Panc1 (cell line): ENCODE measurements around the gene BSX. TPM values are rescaled to one million over a fixed set of nuclear protein-coding genes. Genes with fewer than 3 reads are reported as not detected.

Experiments used
- ATAC-seq: fragments of 200-7000 bp; cut with Tn5 transposase; 2 replicates; pipeline ENCODE4 v1.9.1; 2020; ENCODE audit warnings: mild to moderate bottlenecking, moderate library complexity
- Bru-seq: library from RNA; stranded (reverse); fragments of 400-500 nt; gene quantifications from one replicate; lab custom pipeline; 2021; lab: Mats Ljungman, UMichigan
- BruChase-seq, 2 experiments: library from RNA; stranded (reverse); fragments of 400-500 nt; gene quantifications; one replicate each; lab custom pipeline; 2021; lab: Mats Ljungman, UMichigan
- BruUV-seq: library from RNA; stranded (reverse); fragments of 400-500 nt; replicated peaks from 2 replicates; lab custom pipeline; 2021; lab: Mats Ljungman, UMichigan
- CTCF ChIA-PET: fragments of 300-600 bp; sonication (Branson Sonifier 250); formaldehyde crosslinking; loops from one replicate; lab custom pipeline; 2022; ENCODE audit warnings: antibody characterized with exemption; lab: Charles Lee
- POLR2A ChIA-PET: fragments of 300-600 bp; sonication (Branson Sonifier 250); formaldehyde crosslinking; loops from one replicate; lab custom pipeline; 2022; ENCODE audit warnings: antibody characterized with exemption; lab: Charles Lee
- DNase-seq: peaks from one replicate; pipeline ENCODE4 v3.0.0-alpha.2; 2010; ENCODE audit warnings: low read depth, low spot score
- H3K27ac ChIP-seq: 2 replicates; pipeline ENCODE4 v1.5.1; 2011; ENCODE audit warnings: mild to moderate bottlenecking, low read length, inconsistent platforms
- H3K27me3 ChIP-seq: fragments of 200-500 bp; sonication (Bioruptor generic); 2 replicates; pipeline ENCODE4 v1.6.0; 2014; ENCODE audit warnings: low read length, inconsistent platforms; ENCODE audit not compliant: control insufficient read depth, insufficient read depth
- H3K36me3 ChIP-seq: fragments of 200-500 bp; sonication (Bioruptor generic); 2 replicates; pipeline ENCODE4 v1.5.1; 2014; ENCODE audit warnings: inconsistent platforms, mild to moderate bottlenecking, low read length, moderate library complexity; ENCODE audit not compliant: control insufficient read depth, insufficient read depth
- H3K4me1 ChIP-seq: 2 replicates; pipeline ENCODE4 v1.5.1; 2011; ENCODE audit warnings: inconsistent platforms, mild to moderate bottlenecking, low read length, moderate library complexity; ENCODE audit not compliant: control insufficient read depth, insufficient read depth
- H3K4me3 ChIP-seq, 2 experiments: 2 replicates each; pipeline ENCODE4 v1.5.1; 2011 to 2012; ENCODE audit warnings: low read depth in 2 of 2, low read length in 2 of 2, mild to moderate bottlenecking in 2 of 2, inconsistent platforms in 1 of 2, moderate library complexity in 1 of 2
- H3K9me3 ChIP-seq: fragments of 200-500 bp; sonication (Bioruptor generic); 2 replicates; pipeline ENCODE4 v1.5.1; 2014; ENCODE audit warnings: low read depth, mild to moderate bottlenecking, inconsistent platforms, low read length, moderate library complexity; ENCODE audit not compliant: control insufficient read depth, insufficient read depth
- CTCF ChIP-seq: fragments of 450-650 bp; IDR thresholded peaks from 2 replicates; pipeline ENCODE4 v1.5.1; 2017; ENCODE audit warnings: mild to moderate bottlenecking
- POLR2AphosphoS5 ChIP-seq: IDR thresholded peaks from 2 replicates; pipeline ENCODE4 v1.6.1; 2012; ENCODE audit warnings: mild to moderate bottlenecking, low read depth, low read length, moderate library complexity
- SIN3A ChIP-seq: IDR thresholded peaks from 2 replicates; pipeline ENCODE4 v1.6.1; 2012; ENCODE audit warnings: low read depth, mild to moderate bottlenecking, low read length, moderate library complexity, borderline replicate concordance; ENCODE audit not compliant: insufficient read depth
- TCF7L2 ChIP-seq: IDR thresholded peaks from 2 replicates; pipeline ENCODE4 v1.6.1; 2011; ENCODE audit warnings: mild to moderate bottlenecking, low read depth, low read length, inconsistent platforms
- in situ Hi-C: cut with HindIII; loops from 2 replicates; pipeline ENCODE4 v1.10.0; 2016; ENCODE audit warnings: low sequenced_read_pairs, low pct_unique_long_range_greater_than_20kb
- intact Hi-C: fragments of 100-400 bp; cut with micrococcal nuclease; formaldehyde crosslinking; loops from one replicate; pipeline ENCODE4 v1.10.0; 2022; ENCODE audit not compliant: unreplicated experiment
- long read RNA-seq: library from polyadenylated mRNA; unstranded; transcript quantifications from one replicate; pipeline ENCODE4 v2.0.0, GENCODE V29; 2021; ENCODE audit not compliant: unreplicated experiment
- polyA plus RNA-seq: library from polyadenylated mRNA; unstranded; fragments of >200 nt; gene quantifications from one replicate; pipeline ENCODE4 v1.2.1, GENCODE V29; 2012; ENCODE audit warnings: missing spikeins; ENCODE audit not compliant: insufficient read length
- total RNA-seq: library from RNA; stranded (reverse); gene quantifications from one replicate; pipeline ENCODE4 v1.2.1, GENCODE V29; 2021; ENCODE audit not compliant: unreplicated experiment
- TF ChIP-seq, protein P1 (sequence below), 2 experiments: IDR thresholded peaks; 2 replicates each; pipeline ENCODE4 v1.6.1; 2011 to 2012; ENCODE audit warnings: low read depth in 2 of 2, control low read depth in 1 of 2, low read length in 1 of 2, mild to moderate bottlenecking in 1 of 2, moderate library complexity in 1 of 2; ENCODE audit not compliant: insufficient read depth in 1 of 2

Gene BSX
- total RNA-seq (not detected), Bru-seq, nascent RNA (not detected), BruChase-seq, experiment 1, labeled RNA remaining after a 2-hour chase (percentile 19 among the genes with signal in this experiment), BruChase-seq, experiment 2, labeled RNA remaining after a 6-hour chase (percentile 19 among the genes with signal in this experiment)
- not detected for polyA plus RNA-seq
- long read RNA-seq: 0 reads

DNA sequence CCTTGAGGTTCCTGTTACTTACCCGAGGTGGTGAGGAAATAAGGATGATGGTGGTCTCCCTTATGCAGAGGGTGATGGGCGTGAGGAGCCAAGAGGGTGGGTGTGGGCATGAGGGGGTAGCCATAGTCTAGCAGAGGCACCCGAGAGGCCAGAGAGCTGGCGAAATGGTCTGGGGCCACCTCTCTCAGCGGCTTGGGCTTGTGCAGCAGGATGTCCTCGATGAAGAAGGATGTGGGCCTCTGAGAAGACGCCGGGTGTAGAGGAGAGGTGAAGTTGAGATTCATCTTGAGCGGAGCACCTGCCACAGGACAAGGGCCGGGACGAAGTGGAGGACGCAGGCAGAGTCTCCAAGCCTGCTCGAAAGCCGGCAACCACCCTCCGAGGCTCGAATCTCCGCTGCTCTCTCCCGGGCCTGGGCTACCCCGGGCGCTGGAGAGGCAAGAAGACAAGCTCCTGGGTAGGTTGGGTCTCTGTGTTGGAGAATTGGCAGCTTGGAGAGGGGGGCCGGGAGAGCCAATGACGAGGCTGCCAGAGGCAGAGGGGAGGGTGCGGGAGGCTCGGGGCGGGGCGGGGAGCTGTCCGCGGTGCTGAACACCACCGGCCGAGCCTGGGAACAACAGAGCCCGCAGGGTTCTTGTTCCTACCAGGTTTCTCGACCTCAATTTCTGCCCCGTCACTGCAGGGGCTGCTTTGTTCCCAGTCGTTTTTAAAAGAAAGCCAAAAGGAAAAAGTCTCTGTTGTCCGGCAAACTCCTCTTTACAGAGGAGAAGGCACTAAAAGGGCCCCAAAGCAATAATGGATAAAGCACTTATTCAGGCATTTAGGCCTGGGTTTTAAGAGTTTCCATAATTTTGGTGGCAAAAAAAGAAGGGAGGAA is at the start of gene BSX:
TSS of gene BSX (minus strand) at position 447 of the 877 bp plus-strand sequence. CDS start at position 284, 163 bp downstream.
- H3K36me3 ChIP-seq: no peaks in the 10 kb centered on the region
- H3K9me3 ChIP-seq: no peaks in the 10 kb centered on the region
- in situ Hi-C loops (no loop called here), intact Hi-C loops (no loop called here)
- ATAC-seq (peak; percentile 1; the same call in 1 of the 2 replicates), DNase-seq (no peak)
- peaks cover 72% of the 10 kb centered on the region for H3K27me3 ChIP-seq
- H3K27ac ChIP-seq: no peak within 1 kb of the TSS
- peaks cover 15% of the 10 kb centered on the region; the same call in 1 of the 2 replicates for H3K4me1 ChIP-seq
- BruUV-seq: no TSS peak
- no peak for TF ChIP-seq CTCF
- TF ChIP-seq, protein P1, sequence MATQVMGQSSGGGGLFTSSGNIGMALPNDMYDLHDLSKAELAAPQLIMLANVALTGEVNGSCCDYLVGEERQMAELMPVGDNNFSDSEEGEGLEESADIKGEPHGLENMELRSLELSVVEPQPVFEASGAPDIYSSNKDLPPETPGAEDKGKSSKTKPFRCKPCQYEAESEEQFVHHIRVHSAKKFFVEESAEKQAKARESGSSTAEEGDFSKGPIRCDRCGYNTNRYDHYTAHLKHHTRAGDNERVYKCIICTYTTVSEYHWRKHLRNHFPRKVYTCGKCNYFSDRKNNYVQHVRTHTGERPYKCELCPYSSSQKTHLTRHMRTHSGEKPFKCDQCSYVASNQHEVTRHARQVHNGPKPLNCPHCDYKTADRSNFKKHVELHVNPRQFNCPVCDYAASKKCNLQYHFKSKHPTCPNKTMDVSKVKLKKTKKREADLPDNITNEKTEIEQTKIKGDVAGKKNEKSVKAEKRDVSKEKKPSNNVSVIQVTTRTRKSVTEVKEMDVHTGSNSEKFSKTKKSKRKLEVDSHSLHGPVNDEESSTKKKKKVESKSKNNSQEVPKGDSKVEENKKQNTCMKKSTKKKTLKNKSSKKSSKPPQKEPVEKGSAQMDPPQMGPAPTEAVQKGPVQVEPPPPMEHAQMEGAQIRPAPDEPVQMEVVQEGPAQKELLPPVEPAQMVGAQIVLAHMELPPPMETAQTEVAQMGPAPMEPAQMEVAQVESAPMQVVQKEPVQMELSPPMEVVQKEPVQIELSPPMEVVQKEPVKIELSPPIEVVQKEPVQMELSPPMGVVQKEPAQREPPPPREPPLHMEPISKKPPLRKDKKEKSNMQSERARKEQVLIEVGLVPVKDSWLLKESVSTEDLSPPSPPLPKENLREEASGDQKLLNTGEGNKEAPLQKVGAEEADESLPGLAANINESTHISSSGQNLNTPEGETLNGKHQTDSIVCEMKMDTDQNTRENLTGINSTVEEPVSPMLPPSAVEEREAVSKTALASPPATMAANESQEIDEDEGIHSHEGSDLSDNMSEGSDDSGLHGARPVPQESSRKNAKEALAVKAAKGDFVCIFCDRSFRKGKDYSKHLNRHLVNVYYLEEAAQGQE (IDR thresholded peaks at IDR 0.05; ENCODE audit: insufficient read depth in 1 of 2, low read depth in 2 of 2, low read length in 1 of 2): peak; percentile 95 to 96
- no peak for TF ChIP-seq SIN3A
- TF ChIP-seq TCF7L2: no peak
- no peak for TF ChIP-seq POLR2AphosphoS5
- POLR2A ChIA-PET: no interaction called here
- CTCF ChIA-PET: no interaction called here
- no peak within 1 kb of the TSS for H3K4me3 ChIP-seq

- intact Hi-C loops: no loop called here
- Histone ChIP-seq H3K9me3 (no peaks in the 10 kb centered on the region), H3K36me3 (no peaks in the 10 kb centered on the region), H3K27ac (no peak overlapping the region), H3K4me3 (no peak overlapping the region), H3K27me3 (no peaks in the 10 kb centered on the region), H3K4me1 (no peaks in the 10 kb centered on the region)
- ATAC-seq (no peak), DNase-seq (no peak)
- CTCF ChIA-PET: no interaction called here
- no TSS peak for BruUV-seq
- POLR2A ChIA-PET: no interaction called here
- no peak for TF ChIP-seq SIN3A
- no peak for TF ChIP-seq TCF7L2
- TF ChIP-seq CTCF: no peak
- in situ Hi-C loops: no loop called here
Observed at GRCh38 chr11:123030517-123030916, 48.9 kb upstream of the BSX start.
